HEK293 (cell line): Measurements from ENCODE around the gene FHL1.

Source experiments
- AEBP2 ChIP-seq: fragments of 450-650 bp; formaldehyde crosslinking; IDR thresholded peaks from 2 replicates; pipeline ENCODE4 v1.5.1; 2016; ENCODE audit warnings: missing biosample characterization, missing genetic modification characterization, borderline replicate concordance
- CTCF ChIP-seq: fragments of 450-650 bp; formaldehyde crosslinking; IDR thresholded peaks from 2 replicates; pipeline ENCODE4 v1.5.1; 2016; ENCODE audit warnings: missing biosample characterization, missing genetic modification characterization
- FEZF1 ChIP-seq: fragments of 450-650 bp; formaldehyde crosslinking; IDR thresholded peaks from 2 replicates; pipeline ENCODE4 v1.5.1; 2016; ENCODE audit warnings: missing biosample characterization, missing genetic modification characterization
- ZIC2 ChIP-seq: fragments of 450-650 bp; formaldehyde crosslinking; IDR thresholded peaks from 2 replicates; pipeline ENCODE4 v1.5.1; 2016; ENCODE audit warnings: missing biosample characterization, missing genetic modification characterization
- ZNF148 ChIP-seq: fragments of 450-650 bp; formaldehyde crosslinking; IDR thresholded peaks from 2 replicates; pipeline ENCODE4 v1.5.0; 2017; ENCODE audit warnings: missing biosample characterization, missing genetic modification characterization, borderline replicate concordance
- ZNF169 ChIP-seq: fragments of 450-650 bp; formaldehyde crosslinking; IDR thresholded peaks from 2 replicates; pipeline ENCODE4 v1.5.1; 2016; ENCODE audit warnings: missing biosample characterization, missing genetic modification characterization
- ZNF335 ChIP-seq: fragments of 450-650 bp; formaldehyde crosslinking; conservative IDR thresholded peaks from 2 replicates; pipeline ENCODE4 v1.5.1; 2016; ENCODE audit warnings: missing biosample characterization, missing genetic modification characterization
- ZNF398 ChIP-seq: fragments of 450-650 bp; formaldehyde crosslinking; IDR thresholded peaks from 2 replicates; pipeline ENCODE4 v1.5.1; 2017; ENCODE audit warnings: missing biosample characterization, missing genetic modification characterization
- ZNF580 ChIP-seq: fragments of 450-650 bp; formaldehyde crosslinking; IDR thresholded peaks from 2 replicates; pipeline ENCODE4 v1.5.1; 2016; ENCODE audit warnings: missing biosample characterization, missing genetic modification characterization
- ZNF670 ChIP-seq: fragments of 450-650 bp; formaldehyde crosslinking; IDR thresholded peaks from 2 replicates; pipeline ENCODE4 v1.5.1; 2016; ENCODE audit warnings: missing biosample characterization, missing genetic modification characterization, low read depth

- no peak for TF ChIP-seq CTCF (tag by site-specific recombination)
- TF ChIP-seq ZNF398 (tag by site-specific recombination): no peak
- TF ChIP-seq ZNF148 (tag by site-specific recombination): no peak
- TF ChIP-seq ZIC2: no peak
- no peak for TF ChIP-seq ZNF670
- TF ChIP-seq ZNF169 (tag by site-specific recombination): no peak
- no peak for TF ChIP-seq AEBP2 (tag by site-specific recombination)
- no peak for TF ChIP-seq ZNF580 (tag by site-specific recombination)
- no peak for TF ChIP-seq ZNF335
- TF ChIP-seq FEZF1 (tag by site-specific recombination): no peak
Observed at GRCh38 chrX:136196691-136197155, 49.4 kb downstream of the FHL1 start.
